Mesenchymal stem cell (in vitro differentiated cells and primary cell): ENCODE measurements around the gene MOG.
"Not testable (repeated sequence)": the region's sequence is repeated elsewhere in the genome, so short reads cannot be mapped to it uniquely, and the experiment has no call there.

Experiments used
- DNase-seq: peaks from one replicate; pipeline ENCODE4 v3.0.0-alpha.2; 2013
- H2AFZ ChIP-seq: one replicate; pipeline ENCODE4 v1.6.1; 2013; ENCODE audit warnings: low read depth, mild to moderate bottlenecking, control low read depth, inconsistent platforms, low read length, moderate library complexity
- H2AK5ac ChIP-seq: 2 replicates; pipeline ENCODE4 v1.6.1; 2013; ENCODE audit warnings: low read length, moderate library complexity, mild to moderate bottlenecking, inconsistent platforms; ENCODE audit not compliant: severe bottlenecking
- H2BK120ac ChIP-seq: one replicate; pipeline ENCODE4 v1.6.1; 2013; ENCODE audit warnings: low read depth, mild to moderate bottlenecking, inconsistent platforms, low read length, moderate library complexity
- H2BK12ac ChIP-seq, 2 experiments: one replicate each; pipeline ENCODE4 v1.6.1; 2013; ENCODE audit warnings: inconsistent platforms in 2 of 2, low read length in 2 of 2, mild to moderate bottlenecking in 2 of 2, moderate library complexity in 2 of 2, control low read depth in 1 of 2
- H2BK15ac ChIP-seq: one replicate; pipeline ENCODE4 v1.6.1; 2013; ENCODE audit warnings: mild to moderate bottlenecking, low read depth, inconsistent platforms; ENCODE audit not compliant: poor library complexity, severe bottlenecking
- H2BK5ac ChIP-seq: 2 replicates; pipeline ENCODE4 v1.6.1; 2013; ENCODE audit warnings: low read depth, mild to moderate bottlenecking, low read length, control low read depth, inconsistent platforms; ENCODE audit not compliant: poor library complexity, severe bottlenecking
- H3K14ac ChIP-seq, 2 experiments: one replicate each; pipeline ENCODE4 v1.6.1; 2013; ENCODE audit warnings: inconsistent platforms in 2 of 2, low read length in 2 of 2, control low read depth in 1 of 2, mild to moderate bottlenecking in 1 of 2, moderate library complexity in 1 of 2
- H3K18ac ChIP-seq, 2 experiments: one replicate each; pipeline ENCODE4 v1.6.1; 2013; ENCODE audit warnings: inconsistent platforms in 2 of 2, low read length in 2 of 2, control low read depth in 1 of 2, low read depth in 1 of 2, mild to moderate bottlenecking in 1 of 2
- H3K23ac ChIP-seq, 2 experiments: one replicate each; pipeline ENCODE4 v1.6.1; 2013; ENCODE audit warnings: inconsistent platforms in 2 of 2, low read length in 2 of 2, mild to moderate bottlenecking in 2 of 2, moderate library complexity in 2 of 2, control low read depth in 1 of 2
- H3K27ac ChIP-seq: 2 replicates; pipeline ENCODE4 v1.5.1; 2013; ENCODE audit warnings: mild to moderate bottlenecking, moderate library complexity, low read length, control low read depth, inconsistent platforms; ENCODE audit not compliant: poor library complexity, severe bottlenecking
- H3K27me3 ChIP-seq, 2 experiments: 2 replicates each; pipeline versions ENCODE4 v1.6.1 to v1.7.0; 2013; ENCODE audit warnings: low read length in 2 of 2, mild to moderate bottlenecking in 2 of 2, moderate library complexity in 2 of 2, control low read depth in 1 of 2, inconsistent platforms in 1 of 2; ENCODE audit not compliant: control insufficient read depth in 1 of 2, insufficient read depth in 1 of 2
- H3K36me3 ChIP-seq, 2 experiments: 2 replicates each; pipeline versions ENCODE4 v1.6.1 to v1.7.0; 2013; ENCODE audit warnings: low read length in 2 of 2, control low read depth in 1 of 2, inconsistent platforms in 1 of 2, low read depth in 1 of 2, mild to moderate bottlenecking in 1 of 2; ENCODE audit not compliant: insufficient read depth in 2 of 2, control insufficient read depth in 1 of 2
- H3K4ac ChIP-seq, 2 experiments: one replicate each; pipeline ENCODE4 v1.6.1; 2013; ENCODE audit warnings: inconsistent platforms in 2 of 2, low read length in 2 of 2, mild to moderate bottlenecking in 2 of 2, moderate library complexity in 2 of 2, control low read depth in 1 of 2, low read depth in 1 of 2
- H3K4me1 ChIP-seq: 2 replicates; pipeline ENCODE4 v1.6.1; 2013; ENCODE audit warnings: low read depth, low read length, control low read depth; ENCODE audit not compliant: control insufficient read depth, insufficient read depth
- H3K4me2 ChIP-seq: 2 replicates; pipeline ENCODE4 v1.6.1; 2013; ENCODE audit warnings: low read length, mild to moderate bottlenecking, inconsistent platforms; ENCODE audit not compliant: poor library complexity, severe bottlenecking
- H3K4me3 ChIP-seq, 2 experiments: 2 replicates each; pipeline versions ENCODE4 v1.5.1 to v1.7.0; 2013; ENCODE audit warnings: low read length in 2 of 2, mild to moderate bottlenecking in 2 of 2, control low read depth in 1 of 2, low read depth in 1 of 2; ENCODE audit not compliant: insufficient read depth in 1 of 2
- H3K79me1 ChIP-seq: replicated peaks from 2 replicates; pipeline ENCODE4 v1.6.1; 2013; ENCODE audit warnings: mild to moderate bottlenecking, control low read depth, low read length, inconsistent platforms; ENCODE audit not compliant: poor library complexity, severe bottlenecking
- H3K9ac ChIP-seq: 2 replicates; pipeline ENCODE4 v1.7.0; 2013; ENCODE audit warnings: mild to moderate bottlenecking, low read length, moderate library complexity
- H3K9me3 ChIP-seq: 2 replicates; pipeline ENCODE4 v1.7.0; 2013; ENCODE audit warnings: mild to moderate bottlenecking, low read length; ENCODE audit not compliant: control insufficient read depth
- H4K8ac ChIP-seq: one replicate; pipeline ENCODE4 v1.6.1; 2013; ENCODE audit warnings: inconsistent platforms, mild to moderate bottlenecking, low read length, moderate library complexity
- H4K91ac ChIP-seq: one replicate; pipeline ENCODE4 v1.6.1; 2013; ENCODE audit warnings: mild to moderate bottlenecking, low read length, inconsistent platforms
- WGBS: methylation state at CpG from one replicate; pipeline ENCODE4 v1.1.7; 2013; ENCODE audit warnings: mixed read lengths; 5-methylcytosine and 5-hydroxymethylcytosine counted together

The MOG gene

DNA sequence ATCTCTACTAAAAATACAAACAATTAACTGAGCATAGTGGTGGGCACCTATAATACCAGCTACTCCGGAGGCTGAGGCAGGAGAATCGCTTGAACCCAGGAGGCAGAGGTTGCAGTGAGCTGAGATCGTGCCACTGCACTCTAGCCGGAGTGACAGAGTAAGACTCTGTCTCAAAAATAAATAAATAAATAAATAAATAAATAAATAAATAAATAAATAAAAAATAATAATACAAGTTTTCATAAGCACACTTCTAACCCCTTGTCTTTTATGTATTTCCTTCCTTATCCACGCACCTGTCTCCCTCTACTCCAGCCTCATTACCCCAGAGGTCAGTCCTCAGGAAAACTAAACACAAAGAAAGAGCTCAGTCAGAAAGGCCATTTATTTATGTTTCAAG, 15.2 kb downstream of the MOG start:
- not testable (repeated sequence) for H2AK5ac ChIP-seq, H3K14ac ChIP-seq, H3K18ac ChIP-seq, H3K4ac ChIP-seq, H3K4me1 ChIP-seq, H3K79me1 ChIP-seq, H3K27ac ChIP-seq, DNase-seq, H3K9me3 ChIP-seq, H4K91ac ChIP-seq, H2AFZ ChIP-seq, H4K8ac ChIP-seq, H2BK120ac ChIP-seq, H2BK12ac ChIP-seq, H3K4me2 ChIP-seq, H2BK15ac ChIP-seq, H2BK5ac ChIP-seq, H3K9ac ChIP-seq, H3K4me3 ChIP-seq, H3K23ac ChIP-seq, H3K36me3 ChIP-seq
- WGBS, result 90% methylated on average over 3 of the region's 5 CpGs
- peaks cover 28 to 56% of the 10 kb centered on the region in 2 experiments for H3K27me3 ChIP-seq

DNA sequence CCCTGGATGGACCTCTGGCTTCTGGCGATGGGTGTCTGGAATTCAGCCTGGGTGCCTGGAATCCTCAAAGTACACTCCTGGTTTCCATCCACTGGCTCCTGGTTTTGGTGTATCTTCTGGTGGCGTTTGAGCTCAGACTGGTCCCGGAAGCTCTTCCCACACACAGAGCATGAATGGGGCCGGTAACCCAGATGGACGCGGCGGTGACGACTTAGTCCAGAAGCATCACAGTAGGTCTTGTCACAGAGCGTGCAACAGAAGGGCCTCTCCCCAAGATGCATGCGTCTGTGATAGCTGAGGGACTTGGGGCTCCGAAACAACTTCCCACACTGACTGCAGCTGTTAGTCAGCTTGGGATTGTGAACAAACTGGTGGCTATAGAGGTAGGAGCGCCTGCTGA, 16.3 kb downstream of the MOG start:
- no peak overlapping the region for H3K9ac ChIP-seq
- no peak overlapping the region for H2BK15ac ChIP-seq
- H3K4me1 ChIP-seq, result peaks cover 2% of the 10 kb centered on the region
- no peak overlapping the region for H3K27ac ChIP-seq
- H3K18ac ChIP-seq, result no peak overlapping the region
- DNase-seq, result no peak
- no peak overlapping the region for H2BK12ac ChIP-seq
- no peak overlapping the region for H4K8ac ChIP-seq
- no peaks in the 10 kb centered on the region for H3K36me3 ChIP-seq
- no peaks in the 10 kb centered on the region for H3K79me1 ChIP-seq
- H3K9me3 ChIP-seq, result no peaks in the 10 kb centered on the region
- no peak overlapping the region for H4K91ac ChIP-seq
- no peak overlapping the region for H3K14ac ChIP-seq
- no peak overlapping the region for H2AFZ ChIP-seq
- peaks cover 21 to 46% of the 10 kb centered on the region in 2 experiments for H3K27me3 ChIP-seq
- H2AK5ac ChIP-seq, result no peak overlapping the region
- no peak overlapping the region for H3K4me2 ChIP-seq
- no peak overlapping the region for H3K4me3 ChIP-seq
- H2BK5ac ChIP-seq, result no peak overlapping the region
- no peak overlapping the region for H3K23ac ChIP-seq
- 96% methylated on average over 12 of the region's 12 CpGs for WGBS
- H3K4ac ChIP-seq, result no peak overlapping the region
- no peak overlapping the region for H2BK120ac ChIP-seq

DNA sequence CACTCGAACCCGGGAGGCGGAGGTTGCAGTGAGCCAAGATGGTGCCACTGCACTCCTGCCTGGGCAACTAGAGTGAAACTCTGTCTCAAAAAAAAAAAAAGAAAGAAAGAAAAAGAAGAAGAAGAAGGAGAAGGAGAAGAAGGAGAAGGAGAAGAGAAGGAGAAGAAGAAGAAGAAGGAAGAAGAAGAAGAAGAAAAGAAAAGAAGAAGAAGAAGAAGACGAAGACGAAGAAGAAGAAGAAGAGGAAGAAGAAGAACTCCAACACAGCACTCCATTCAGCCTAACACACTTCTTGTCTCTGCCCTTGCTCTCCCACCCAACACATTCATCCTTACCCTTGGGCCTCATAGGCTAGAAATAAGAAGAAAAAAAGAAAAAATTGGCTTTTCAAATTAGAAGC, 17.1 kb downstream of the MOG start:
- no peak overlapping the region for H3K4me3 ChIP-seq
- no peak overlapping the region for H2BK12ac ChIP-seq
- H2BK15ac ChIP-seq, result no peak overlapping the region
- H3K9ac ChIP-seq, result no peak overlapping the region
- no peak overlapping the region for H3K18ac ChIP-seq
- no peak overlapping the region for H3K23ac ChIP-seq
- no peak overlapping the region for H2BK5ac ChIP-seq
- H3K4me1 ChIP-seq, result peaks cover 2% of the 10 kb centered on the region
- H3K9me3 ChIP-seq, result no peaks in the 10 kb centered on the region
- no peak overlapping the region for H2AK5ac ChIP-seq
- H3K4me2 ChIP-seq, result no peak overlapping the region
- no peak overlapping the region for H4K91ac ChIP-seq
- no peak overlapping the region for H3K4ac ChIP-seq
- H3K79me1 ChIP-seq, result no peaks in the 10 kb centered on the region
- H2AFZ ChIP-seq, result no peak overlapping the region
- H3K27ac ChIP-seq, result no peak overlapping the region
- peaks cover 16 to 43% of the 10 kb centered on the region in 2 experiments for H3K27me3 ChIP-seq
- no peak overlapping the region for H3K14ac ChIP-seq
- no peak overlapping the region for H2BK120ac ChIP-seq
- no peak overlapping the region for H4K8ac ChIP-seq
- H3K36me3 ChIP-seq, result no peaks in the 10 kb centered on the region
- 95% methylated on average over 3 of the region's 5 CpGs for WGBS
- no peak for DNase-seq

- H3K36me3 ChIP-seq, result no peaks in the 10 kb centered on the region
- WGBS, result 40% methylated on average over 1 of the region's 1 CpG
- no peak overlapping the region for H2BK120ac ChIP-seq
- H3K4me2 ChIP-seq, result no peak overlapping the region
- no peak overlapping the region for H4K8ac ChIP-seq
- H2AK5ac ChIP-seq, result no peak overlapping the region
- H3K27ac ChIP-seq, result no peak overlapping the region
- DNase-seq, result no peak
- no peak overlapping the region for H3K23ac ChIP-seq
- no peak overlapping the region for H2BK15ac ChIP-seq
- no peaks in the 10 kb centered on the region for H3K9me3 ChIP-seq
- no peak overlapping the region for H2AFZ ChIP-seq
- no peak overlapping the region for H3K4ac ChIP-seq
- H3K14ac ChIP-seq, result no peak overlapping the region
- H3K4me1 ChIP-seq, result peaks cover 2% of the 10 kb centered on the region
- H3K9ac ChIP-seq, result no peak overlapping the region
- no peak overlapping the region for H4K91ac ChIP-seq
- no peak overlapping the region for H2BK12ac ChIP-seq
- H3K27me3 ChIP-seq, result peaks cover 11 to 47% of the 10 kb centered on the region in 2 experiments
- no peak overlapping the region for H2BK5ac ChIP-seq
- H3K4me3 ChIP-seq, result no peak overlapping the region
- no peak overlapping the region for H3K18ac ChIP-seq
- H3K79me1 ChIP-seq, result no peaks in the 10 kb centered on the region
Measured at GRCh38 chr6:29675561-29675960, 18.7 kb downstream of the MOG start.
